ENCODE results near the gene MARK1. TPM values are rescaled to one million over a fixed set of nuclear protein-coding genes. Genes with fewer than 3 reads are reported as not detected.

Gene MARK1
- total RNA-seq, 1 donor, result 0.72 TPM

GRCh38 chr1:220516014-220516721 is 11.8 kb upstream of the MARK1 start:
- H3K36me3 ChIP-seq (ENCODE audit: insufficient read depth, low read length), result no peaks in the 10 kb centered on the region
- H3K79me2 ChIP-seq (ENCODE audit: insufficient read depth, low read length), result no peaks in the 10 kb centered on the region
- H3K4me2 ChIP-seq (ENCODE audit: insufficient read depth, low read length), result no peak overlapping the region
- no peak overlapping the region for H3K27ac ChIP-seq (ENCODE audit: low read depth, low read length)
- no peaks in the 10 kb centered on the region for H4K20me1 ChIP-seq (ENCODE audit: insufficient read depth, low read length)
- no peak overlapping the region for H2AFZ ChIP-seq (ENCODE audit: low read length)
- no peak for DNase-seq (ENCODE audit: insufficient read length, low spot score, missing footprints)
- H3K4me1 ChIP-seq (ENCODE audit: insufficient read depth, low read length), result no peaks in the 10 kb centered on the region
- H3K27me3 ChIP-seq (ENCODE audit: insufficient read depth, low read length), result no peaks in the 10 kb centered on the region
- H3K4me3 ChIP-seq (ENCODE audit: insufficient read depth, low read length), result no peak overlapping the region
- H3K9me3 ChIP-seq (ENCODE audit: low read depth, low read length), result no peaks in the 10 kb centered on the region
- TF ChIP-seq CTCF (IDR thresholded peaks at IDR 0.05; ENCODE audit: extremely low read depth, low read depth, low read length), result no peak

- Histone ChIP-seq H3K27ac (ENCODE audit: low read depth, low read length) (no peak overlapping the region), H4K20me1 (ENCODE audit: insufficient read depth, low read length) (no peaks in the 10 kb centered on the region), H3K4me1 (ENCODE audit: insufficient read depth, low read length) (no peaks in the 10 kb centered on the region), H3K36me3 (ENCODE audit: insufficient read depth, low read length) (no peaks in the 10 kb centered on the region), H3K9me3 (ENCODE audit: low read depth, low read length) (no peaks in the 10 kb centered on the region), H2AFZ (ENCODE audit: low read length) (no peak overlapping the region), H3K27me3 (ENCODE audit: insufficient read depth, low read length) (no peaks in the 10 kb centered on the region), H3K4me2 (ENCODE audit: insufficient read depth, low read length) (no peak overlapping the region), H3K4me3 (ENCODE audit: insufficient read depth, low read length) (no peak overlapping the region), H3K79me2 (ENCODE audit: insufficient read depth, low read length) (no peaks in the 10 kb centered on the region)
- no peak for DNase-seq (ENCODE audit: insufficient read length, low spot score, missing footprints)
- TF ChIP-seq CTCF (IDR thresholded peaks at IDR 0.05; ENCODE audit: extremely low read depth, low read depth, low read length), result no peak
These were observed 11.3 kb upstream of the MARK1 start for GRCh38 chr1:220516722-220517042.

- no peaks in the 10 kb centered on the region for H3K4me1 ChIP-seq (ENCODE audit: insufficient read depth, low read length)
- DNase-seq (ENCODE audit: insufficient read length, low spot score, missing footprints), result no peak
- H3K79me2 ChIP-seq (ENCODE audit: insufficient read depth, low read length), result no peaks in the 10 kb centered on the region
- H3K36me3 ChIP-seq (ENCODE audit: insufficient read depth, low read length), result no peaks in the 10 kb centered on the region
- H4K20me1 ChIP-seq (ENCODE audit: insufficient read depth, low read length), result no peaks in the 10 kb centered on the region
- no peaks in the 10 kb centered on the region for H3K9me3 ChIP-seq (ENCODE audit: low read depth, low read length)
- peaks cover 17% of the 10 kb centered on the region for H3K27me3 ChIP-seq (ENCODE audit: insufficient read depth, low read length)
- no peak overlapping the region for H3K27ac ChIP-seq (ENCODE audit: low read depth, low read length)
- no peak overlapping the region for H2AFZ ChIP-seq (ENCODE audit: low read length)
- no peak overlapping the region for H3K4me2 ChIP-seq (ENCODE audit: insufficient read depth, low read length)
- no peak for TF ChIP-seq CTCF (IDR thresholded peaks at IDR 0.05; ENCODE audit: extremely low read depth, low read depth, low read length)
- H3K4me3 ChIP-seq (ENCODE audit: insufficient read depth, low read length), result no peak overlapping the region
These were observed 6.2 kb upstream of the MARK1 start for GRCh38 chr1:220521778-220522177.

GRCh38 chr1:220526294-220526693 is 1.6 kb upstream of the MARK1 start:
- H3K4me2 ChIP-seq (ENCODE audit: insufficient read depth, low read length), result no peak overlapping the region
- no peaks in the 10 kb centered on the region for H3K79me2 ChIP-seq (ENCODE audit: insufficient read depth, low read length)
- H3K36me3 ChIP-seq (ENCODE audit: insufficient read depth, low read length), result no peaks in the 10 kb centered on the region
- H3K9me3 ChIP-seq (ENCODE audit: low read depth, low read length), result no peaks in the 10 kb centered on the region
- no peak overlapping the region for H2AFZ ChIP-seq (ENCODE audit: low read length)
- TF ChIP-seq CTCF (IDR thresholded peaks at IDR 0.05; ENCODE audit: extremely low read depth, low read depth, low read length), result peak; percentile 22
- peaks cover 4% of the 10 kb centered on the region for H3K4me1 ChIP-seq (ENCODE audit: insufficient read depth, low read length)
- H4K20me1 ChIP-seq (ENCODE audit: insufficient read depth, low read length), result no peaks in the 10 kb centered on the region
- no peak overlapping the region for H3K27ac ChIP-seq (ENCODE audit: low read depth, low read length)
- H3K4me3 ChIP-seq (ENCODE audit: insufficient read depth, low read length), result no peak overlapping the region
- no peak for DNase-seq (ENCODE audit: insufficient read length, low spot score, missing footprints)
- peaks cover 57% of the 10 kb centered on the region for H3K27me3 ChIP-seq (ENCODE audit: insufficient read depth, low read length)

All from osteoblast (primary cell).